ENCODE results near the gene DENND6A.
A peak's percentile ranks its signal among the peaks of the same experiment; 100 is the strongest.

DENND6A gene

GRCh38 chr3:57692396-57693147 is at the start of gene DENND6A:
TSS of gene DENND6A (minus strand) at chr3:57693077. CDS start at chr3:57693018, 59 bp downstream.
- Histone ChIP-seq H3K4me1 (ENCODE audit: control insufficient read depth, insufficient read depth, low read length) (peaks cover 6% of the 10 kb centered on the region), H3K9me3 (ENCODE audit: control insufficient read depth, insufficient read depth, low read length) (no peaks in the 10 kb centered on the region), H3K36me3 (ENCODE audit: control insufficient read depth, insufficient read depth, low read length) (no peaks in the 10 kb centered on the region), H3K27me3 (ENCODE audit: control insufficient read depth, insufficient read depth, low read length) (no peaks in the 10 kb centered on the region), H3K9ac (ENCODE audit: low read depth, low read length) (peak within 1 kb of the TSS; percentile 88), H3K4me3 (ENCODE audit: low read depth, low read length) (peak within 1 kb of the TSS; percentile 89)

GRCh38 chr3:57740027-57740426 is 47.1 kb upstream of the DENND6A start:
- Histone ChIP-seq H3K9me3 (ENCODE audit: control insufficient read depth, insufficient read depth, low read length) (no peaks in the 10 kb centered on the region), H3K4me3 (ENCODE audit: low read depth, low read length) (no peak overlapping the region), H3K36me3 (ENCODE audit: control insufficient read depth, insufficient read depth, low read length) (no peaks in the 10 kb centered on the region), H3K4me1 (ENCODE audit: control insufficient read depth, insufficient read depth, low read length) (no peaks in the 10 kb centered on the region), H3K9ac (ENCODE audit: low read depth, low read length) (no peak overlapping the region), H3K27me3 (ENCODE audit: control insufficient read depth, insufficient read depth, low read length) (no peaks in the 10 kb centered on the region)

GRCh38 chr3:57738391-57738790 is 45.5 kb upstream of the DENND6A start:
- no peaks in the 10 kb centered on the region for H3K9me3 ChIP-seq (ENCODE audit: control insufficient read depth, insufficient read depth, low read length)
- H3K27me3 ChIP-seq (ENCODE audit: control insufficient read depth, insufficient read depth, low read length), result no peaks in the 10 kb centered on the region
- H3K36me3 ChIP-seq (ENCODE audit: control insufficient read depth, insufficient read depth, low read length), result no peaks in the 10 kb centered on the region
- H3K4me3 ChIP-seq (ENCODE audit: low read depth, low read length), result no peak overlapping the region
- no peaks in the 10 kb centered on the region for H3K4me1 ChIP-seq (ENCODE audit: control insufficient read depth, insufficient read depth, low read length)
- no peak overlapping the region for H3K9ac ChIP-seq (ENCODE audit: low read depth, low read length)

GRCh38 chr3:57737840-57738239 is 45.0 kb upstream of the DENND6A start:
- Histone ChIP-seq H3K9me3 (ENCODE audit: control insufficient read depth, insufficient read depth, low read length) (no peaks in the 10 kb centered on the region), H3K27me3 (ENCODE audit: control insufficient read depth, insufficient read depth, low read length) (no peaks in the 10 kb centered on the region), H3K4me3 (ENCODE audit: low read depth, low read length) (no peak overlapping the region), H3K4me1 (ENCODE audit: control insufficient read depth, insufficient read depth, low read length) (no peaks in the 10 kb centered on the region), H3K36me3 (ENCODE audit: control insufficient read depth, insufficient read depth, low read length) (no peaks in the 10 kb centered on the region), H3K9ac (ENCODE audit: low read depth, low read length) (no peak overlapping the region)

GRCh38 chr3:57735405-57735804 is 42.5 kb upstream of the DENND6A start:
- Histone ChIP-seq H3K9me3 (ENCODE audit: control insufficient read depth, insufficient read depth, low read length) (no peaks in the 10 kb centered on the region), H3K4me1 (ENCODE audit: control insufficient read depth, insufficient read depth, low read length) (no peaks in the 10 kb centered on the region), H3K36me3 (ENCODE audit: control insufficient read depth, insufficient read depth, low read length) (no peaks in the 10 kb centered on the region)

GRCh38 chr3:57733790-57734189 is 40.9 kb upstream of the DENND6A start:
- Histone ChIP-seq H3K27me3 (ENCODE audit: control insufficient read depth, insufficient read depth, low read length) (no peaks in the 10 kb centered on the region), H3K9me3 (ENCODE audit: control insufficient read depth, insufficient read depth, low read length) (no peaks in the 10 kb centered on the region)

More at GRCh38 chr3:57735405-57735804, 42.5 kb upstream of the DENND6A start:
- Histone ChIP-seq H3K4me3 (ENCODE audit: low read depth, low read length) (no peak overlapping the region), H3K9ac (ENCODE audit: low read depth, low read length) (no peak overlapping the region), H3K27me3 (ENCODE audit: control insufficient read depth, insufficient read depth, low read length) (no peaks in the 10 kb centered on the region)

GRCh38 chr3:57731311-57731710 is 38.4 kb upstream of the DENND6A start:
- H3K9me3 ChIP-seq (ENCODE audit: control insufficient read depth, insufficient read depth, low read length), result no peaks in the 10 kb centered on the region
- no peaks in the 10 kb centered on the region for H3K27me3 ChIP-seq (ENCODE audit: control insufficient read depth, insufficient read depth, low read length)
- H3K36me3 ChIP-seq (ENCODE audit: control insufficient read depth, insufficient read depth, low read length), result no peaks in the 10 kb centered on the region
- H3K9ac ChIP-seq (ENCODE audit: low read depth, low read length), result no peak overlapping the region
- no peaks in the 10 kb centered on the region for H3K4me1 ChIP-seq (ENCODE audit: control insufficient read depth, insufficient read depth, low read length)
- H3K4me3 ChIP-seq (ENCODE audit: low read depth, low read length), result no peak overlapping the region

More at GRCh38 chr3:57733790-57734189, 40.9 kb upstream of the DENND6A start:
- no peak overlapping the region for H3K4me3 ChIP-seq (ENCODE audit: low read depth, low read length)
- H3K36me3 ChIP-seq (ENCODE audit: control insufficient read depth, insufficient read depth, low read length), result no peaks in the 10 kb centered on the region
- no peaks in the 10 kb centered on the region for H3K4me1 ChIP-seq (ENCODE audit: control insufficient read depth, insufficient read depth, low read length)
- no peak overlapping the region for H3K9ac ChIP-seq (ENCODE audit: low read depth, low read length)

GRCh38 chr3:57730682-57731081 is 37.8 kb upstream of the DENND6A start:
- Histone ChIP-seq H3K9me3 (ENCODE audit: control insufficient read depth, insufficient read depth, low read length) (no peaks in the 10 kb centered on the region), H3K9ac (ENCODE audit: low read depth, low read length) (no peak overlapping the region), H3K4me1 (ENCODE audit: control insufficient read depth, insufficient read depth, low read length) (no peaks in the 10 kb centered on the region), H3K27me3 (ENCODE audit: control insufficient read depth, insufficient read depth, low read length) (no peaks in the 10 kb centered on the region), H3K4me3 (ENCODE audit: low read depth, low read length) (no peak overlapping the region), H3K36me3 (ENCODE audit: control insufficient read depth, insufficient read depth, low read length) (no peaks in the 10 kb centered on the region)

- H3K36me3 ChIP-seq (ENCODE audit: control insufficient read depth, insufficient read depth, low read length), result no peaks in the 10 kb centered on the region
- H3K27me3 ChIP-seq (ENCODE audit: control insufficient read depth, insufficient read depth, low read length), result no peaks in the 10 kb centered on the region
- no peaks in the 10 kb centered on the region for H3K9me3 ChIP-seq (ENCODE audit: control insufficient read depth, insufficient read depth, low read length)
- H3K4me1 ChIP-seq (ENCODE audit: control insufficient read depth, insufficient read depth, low read length), result no peaks in the 10 kb centered on the region
- no peak overlapping the region for H3K4me3 ChIP-seq (ENCODE audit: low read depth, low read length)
- no peak overlapping the region for H3K9ac ChIP-seq (ENCODE audit: low read depth, low read length)
Measured at GRCh38 chr3:57729334-57730045, 36.6 kb upstream of the DENND6A start.

- no peaks in the 10 kb centered on the region for H3K9me3 ChIP-seq (ENCODE audit: control insufficient read depth, insufficient read depth, low read length)
- no peaks in the 10 kb centered on the region for H3K27me3 ChIP-seq (ENCODE audit: control insufficient read depth, insufficient read depth, low read length)
Measured at GRCh38 chr3:57727106-57727505, 34.2 kb upstream of the DENND6A start.

GRCh38 chr3:57726397-57726796 is 33.5 kb upstream of the DENND6A start:
- no peaks in the 10 kb centered on the region for H3K27me3 ChIP-seq (ENCODE audit: control insufficient read depth, insufficient read depth, low read length)
- no peaks in the 10 kb centered on the region for H3K9me3 ChIP-seq (ENCODE audit: control insufficient read depth, insufficient read depth, low read length)
- no peak overlapping the region for H3K4me3 ChIP-seq (ENCODE audit: low read depth, low read length)
- no peaks in the 10 kb centered on the region for H3K36me3 ChIP-seq (ENCODE audit: control insufficient read depth, insufficient read depth, low read length)
- no peak overlapping the region for H3K9ac ChIP-seq (ENCODE audit: low read depth, low read length)
- H3K4me1 ChIP-seq (ENCODE audit: control insufficient read depth, insufficient read depth, low read length), result no peaks in the 10 kb centered on the region

More at GRCh38 chr3:57727106-57727505, 34.2 kb upstream of the DENND6A start:
- no peak overlapping the region for H3K9ac ChIP-seq (ENCODE audit: low read depth, low read length)
- no peaks in the 10 kb centered on the region for H3K4me1 ChIP-seq (ENCODE audit: control insufficient read depth, insufficient read depth, low read length)
- no peak overlapping the region for H3K4me3 ChIP-seq (ENCODE audit: low read depth, low read length)
- H3K36me3 ChIP-seq (ENCODE audit: control insufficient read depth, insufficient read depth, low read length), result no peaks in the 10 kb centered on the region

- Histone ChIP-seq H3K9me3 (ENCODE audit: control insufficient read depth, insufficient read depth, low read length) (no peaks in the 10 kb centered on the region), H3K4me1 (ENCODE audit: control insufficient read depth, insufficient read depth, low read length) (no peaks in the 10 kb centered on the region), H3K9ac (ENCODE audit: low read depth, low read length) (no peak overlapping the region), H3K4me3 (ENCODE audit: low read depth, low read length) (no peak overlapping the region), H3K36me3 (ENCODE audit: control insufficient read depth, insufficient read depth, low read length) (no peaks in the 10 kb centered on the region), H3K27me3 (ENCODE audit: control insufficient read depth, insufficient read depth, low read length) (no peaks in the 10 kb centered on the region)
Measured at GRCh38 chr3:57718118-57718517, 25.2 kb upstream of the DENND6A start.

Data from iPS-15b (cell line).